NCI-H2107 treated with DMSO at 0.1 percent for 48 hours (cell line): ENCODE data around the gene SMIM13.

Source experiments
- DNase-seq: peaks from one replicate; lab custom pipeline; 2025; ENCODE audit not compliant: unreplicated experiment; lab: John Stamatoyannopoulos, UW

The SMIM13 gene

GRCh38 chr6:11185204-11185842 lies 91.7 kb downstream of the SMIM13 start:
- DNase-seq = no peak

DNA sequence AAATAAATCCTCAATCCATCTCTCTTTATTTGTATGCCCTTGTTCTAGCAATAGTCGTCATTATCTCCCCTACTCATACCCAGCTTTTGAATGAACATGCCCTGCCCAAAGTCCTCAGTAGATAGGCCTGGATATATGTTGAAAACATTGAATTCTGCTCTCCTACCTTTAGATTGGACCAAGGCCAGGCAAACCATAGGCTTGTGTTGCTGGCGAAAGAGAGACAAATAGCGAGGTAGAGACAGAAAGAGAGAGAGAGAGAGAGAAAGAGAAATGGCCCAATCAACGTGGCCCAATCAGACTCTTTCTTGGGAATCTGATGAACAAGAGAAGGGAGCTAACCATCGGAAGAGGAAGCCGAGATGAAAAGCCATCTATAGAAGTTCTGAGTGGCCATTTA lies 93.7 kb downstream of the SMIM13 start:
- DNase-seq = no peak
